Activated effector memory CD4-positive, alpha-beta T cell treated with anti-CD3 and anti-CD28 coated beads, Interleukin-2, amount 50 U/mL, for 16 hours (primary cell): ENCODE results near the gene TRIM24.

Experiments
- DNase-seq: peaks from one replicate; pipeline ENCODE4 v3.0.0-alpha.2; 2020

The TRIM24 gene

GRCh38 chr7:138543739-138544138 is 83.7 kb downstream of the TRIM24 start:
- no peak for DNase-seq

DNA sequence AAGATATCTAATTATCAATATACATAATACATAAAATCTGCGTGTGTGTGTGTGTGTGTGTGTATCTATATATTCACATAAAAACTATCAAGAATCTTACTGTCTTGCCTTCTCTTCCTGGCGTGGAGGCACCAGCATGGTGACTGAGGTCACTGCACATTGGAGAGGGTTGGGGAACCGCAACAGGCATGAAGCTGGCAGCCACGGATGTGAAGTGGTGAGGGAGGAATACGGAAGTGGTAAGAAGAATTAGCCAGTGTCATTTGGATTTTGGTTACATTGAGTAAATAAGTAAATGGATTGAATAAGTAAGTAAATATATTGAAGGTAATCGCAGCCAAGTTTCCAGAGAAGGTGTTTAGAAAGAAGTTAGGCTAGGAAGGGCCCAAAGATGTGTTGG is 85.1 kb downstream of the TRIM24 start:
- no peak for DNase-seq

- no peak for DNase-seq
These were observed 86.1 kb downstream of the TRIM24 start for GRCh38 chr7:138546064-138546619.

GRCh38 chr7:138546829-138547228 is 86.8 kb downstream of the TRIM24 start:
- DNase-seq, result no peak

GRCh38 chr7:138549082-138549481 is 89.0 kb downstream of the TRIM24 start:
- DNase-seq, result no peak

DNA sequence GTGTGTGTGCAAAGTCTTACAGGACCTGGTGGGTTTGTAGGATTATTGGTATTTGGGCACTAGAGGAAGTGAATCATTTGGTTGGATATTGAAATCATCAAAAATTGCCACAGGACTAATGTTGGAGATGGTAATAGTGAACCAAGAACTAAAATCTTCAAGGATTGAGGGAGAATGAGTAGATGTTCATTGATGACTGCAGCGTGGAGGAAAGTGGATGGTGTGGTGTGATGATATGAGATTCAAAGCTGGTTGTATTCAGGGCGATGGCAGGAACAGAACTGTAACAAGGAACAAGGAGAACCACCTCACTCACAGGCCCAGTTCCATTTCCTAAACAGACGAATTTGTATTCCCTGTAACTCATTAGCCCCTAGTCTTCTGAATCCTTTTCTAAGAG is 90.3 kb downstream of the TRIM24 start:
- DNase-seq, result no peak

DNA sequence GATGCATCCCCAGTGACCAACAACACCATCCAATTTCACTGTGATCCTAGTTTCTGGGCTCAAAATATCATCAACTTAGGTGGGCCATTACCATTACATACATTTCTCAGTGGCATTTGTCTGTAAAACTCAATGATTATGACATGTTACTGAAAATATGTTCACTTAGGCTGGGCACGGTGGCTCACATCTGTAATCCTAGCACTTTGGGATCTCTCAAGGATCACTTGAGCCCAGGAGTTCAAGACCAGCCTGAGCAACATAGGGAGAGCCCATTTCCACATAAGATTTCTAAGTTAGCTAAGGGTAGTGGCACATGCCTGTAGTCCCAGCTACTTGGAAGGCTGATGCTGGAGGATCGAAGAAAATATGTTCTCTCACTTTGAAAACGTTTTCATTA is 91.0 kb downstream of the TRIM24 start:
- no peak for DNase-seq

DNA sequence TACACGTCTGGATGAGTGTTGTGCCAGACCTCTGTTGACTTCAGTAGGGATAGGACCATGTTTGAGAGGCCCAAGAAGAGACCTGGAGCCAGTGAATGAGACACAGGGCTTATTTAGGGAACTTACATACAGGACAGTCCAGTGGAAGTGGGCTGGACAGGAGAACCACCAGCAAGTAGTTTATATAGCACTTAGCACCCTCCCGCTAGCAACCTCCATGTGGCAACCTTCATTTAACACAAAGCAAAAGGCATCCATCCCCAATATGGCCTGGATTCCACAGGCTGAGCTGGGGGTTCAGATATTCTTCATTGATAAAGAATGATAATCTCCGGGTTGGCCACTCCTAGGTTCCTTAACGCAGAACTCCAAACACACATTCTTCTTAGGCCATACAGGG is 93.7 kb downstream of the TRIM24 start:
- DNase-seq, result no peak

GRCh38 chr7:138554674-138555073 is 94.6 kb downstream of the TRIM24 start:
- no peak for DNase-seq

GRCh38 chr7:138555684-138556083 is 95.6 kb downstream of the TRIM24 start:
- DNase-seq, result no peak

DNA sequence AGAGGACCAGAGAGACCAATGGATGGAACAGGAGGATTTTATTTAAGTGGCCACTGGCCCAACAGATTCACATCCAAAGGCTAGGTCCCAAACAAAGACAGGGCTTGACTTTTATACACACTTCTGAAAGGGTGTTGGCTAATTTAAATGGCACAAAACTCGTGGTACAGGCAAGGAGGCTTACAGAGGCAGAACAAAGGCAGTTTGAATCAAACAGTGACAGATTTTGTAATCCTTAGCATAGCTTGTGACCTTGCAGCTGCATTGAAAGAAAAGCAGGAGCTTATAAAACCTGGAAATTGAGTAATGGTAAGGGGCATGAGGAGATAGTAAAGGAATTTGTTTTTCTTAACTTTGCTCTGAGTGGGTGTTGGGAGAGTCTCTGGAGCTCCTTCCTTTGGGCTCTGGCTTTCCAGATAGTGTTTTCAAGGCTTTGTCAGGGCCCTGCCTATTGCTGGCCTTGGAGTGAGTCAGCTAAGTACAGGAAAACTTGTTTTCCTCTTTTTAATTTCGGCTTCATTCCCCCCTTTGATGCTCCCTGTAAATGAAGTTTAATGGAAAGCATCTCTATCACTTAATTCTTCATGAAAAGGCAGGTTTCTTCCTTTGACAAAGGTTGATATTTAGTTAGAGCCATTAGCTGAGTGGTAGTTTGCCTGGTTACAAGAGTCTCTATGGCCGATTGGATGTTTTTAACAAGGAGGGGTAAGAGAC is 96.9 kb downstream of the TRIM24 start:
- no peak for DNase-seq

GRCh38 chr7:138559448-138559847 is 99.4 kb downstream of the TRIM24 start:
- DNase-seq, result no peak

- DNase-seq, result no peak
These were observed 103.7 kb downstream of the TRIM24 start for GRCh38 chr7:138563808-138564207.

- no peak for DNase-seq
These were observed 104.3 kb downstream of the TRIM24 start for GRCh38 chr7:138564365-138564764.

DNA sequence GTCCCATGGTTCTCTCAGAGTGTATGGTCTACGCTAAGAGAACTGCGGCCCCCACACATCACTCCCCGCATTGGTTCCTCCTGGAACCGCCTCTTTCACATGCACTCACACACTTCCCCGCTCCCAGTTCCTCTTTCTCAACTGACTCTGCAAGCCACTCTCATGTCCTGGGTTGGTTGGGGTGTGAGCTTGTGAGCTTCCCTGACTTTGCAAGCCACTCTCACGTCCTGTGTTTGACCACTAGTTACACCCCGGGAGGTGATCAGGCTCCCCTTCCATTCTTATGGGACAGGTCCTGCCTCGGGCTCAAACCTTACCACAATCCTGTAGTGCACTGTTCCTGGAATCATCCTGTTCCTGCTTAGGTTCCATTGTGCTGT is 105.0 kb downstream of the TRIM24 start:
- no peak for DNase-seq

DNA sequence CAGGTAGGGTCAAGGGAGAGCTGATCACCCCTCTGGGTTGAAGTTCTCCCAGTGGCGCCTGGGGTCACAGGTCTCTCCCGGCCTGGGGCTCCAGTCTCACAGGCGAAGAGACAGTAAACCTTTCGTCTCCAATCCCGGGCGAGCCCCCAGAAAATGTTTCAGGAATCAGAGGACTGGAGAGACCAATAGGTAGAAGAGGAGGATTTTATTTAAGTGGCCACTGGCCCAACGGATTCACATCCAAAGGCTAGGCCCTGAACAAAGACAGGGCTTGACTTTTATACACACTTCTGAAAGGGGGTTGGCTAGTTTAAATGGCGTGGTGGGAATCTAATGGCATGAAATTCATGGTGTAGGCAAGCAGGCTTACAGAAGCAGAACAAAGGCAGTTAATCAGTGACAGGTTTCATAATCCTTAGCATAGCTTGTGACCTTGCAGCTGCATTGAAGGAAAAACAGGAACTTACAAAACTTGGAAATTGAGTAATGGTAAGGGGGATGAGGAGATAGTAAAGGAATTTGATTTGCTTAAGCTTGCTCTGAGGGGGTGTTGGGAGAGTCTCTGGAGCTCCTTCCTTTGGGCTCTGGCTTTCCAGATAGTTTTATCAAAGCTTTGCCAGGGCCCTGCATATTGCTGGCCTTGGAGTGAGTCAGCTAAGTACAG is 105.5 kb downstream of the TRIM24 start:
- no peak for DNase-seq

DNA sequence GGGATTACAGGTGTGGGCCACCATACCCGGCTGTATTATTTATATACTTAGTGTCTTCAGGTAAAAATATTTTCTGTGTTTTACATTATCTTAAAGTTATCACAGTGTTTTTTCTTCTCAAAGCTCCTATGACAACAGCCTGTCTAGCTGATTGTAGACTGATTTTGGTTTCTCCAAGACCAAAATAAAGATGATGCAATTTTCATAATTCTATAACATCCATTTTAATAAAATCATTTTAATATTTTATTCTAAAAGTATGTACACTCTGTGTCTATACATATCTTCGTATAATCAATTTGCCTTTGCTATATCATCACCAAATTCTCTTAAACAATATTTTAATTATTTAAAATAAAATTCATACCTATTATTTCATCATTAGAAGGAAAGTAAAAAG is 108.6 kb downstream of the TRIM24 start:
- DNase-seq, result no peak

- no peak for DNase-seq
These were observed 109.4 kb downstream of the TRIM24 start for GRCh38 chr7:138569418-138569817.

DNA sequence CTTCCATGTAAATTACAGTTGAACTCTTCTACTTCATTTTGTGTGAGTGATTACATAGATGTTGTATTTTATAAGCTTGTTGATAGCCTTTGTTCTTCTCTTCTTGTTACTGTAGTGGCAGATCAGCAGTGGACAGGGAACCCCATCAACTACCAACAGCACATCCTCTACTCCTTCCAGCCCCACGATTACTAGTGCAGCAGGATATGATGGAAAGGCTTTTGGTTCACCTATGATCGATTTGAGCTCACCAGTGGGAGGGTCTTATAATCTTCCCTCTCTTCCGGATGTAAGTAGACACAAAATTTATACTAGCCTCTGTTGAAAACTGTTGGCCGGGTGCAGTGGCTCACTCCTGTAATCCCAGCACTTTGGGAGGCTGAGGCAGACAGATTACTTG is 110.7 kb downstream of the TRIM24 start:
- no peak for DNase-seq

- no peak for DNase-seq
These were observed 113.7 kb downstream of the TRIM24 start for GRCh38 chr7:138573741-138574140.

- DNase-seq, result no peak
These were observed 115.9 kb downstream of the TRIM24 start for GRCh38 chr7:138575897-138576428.

DNA sequence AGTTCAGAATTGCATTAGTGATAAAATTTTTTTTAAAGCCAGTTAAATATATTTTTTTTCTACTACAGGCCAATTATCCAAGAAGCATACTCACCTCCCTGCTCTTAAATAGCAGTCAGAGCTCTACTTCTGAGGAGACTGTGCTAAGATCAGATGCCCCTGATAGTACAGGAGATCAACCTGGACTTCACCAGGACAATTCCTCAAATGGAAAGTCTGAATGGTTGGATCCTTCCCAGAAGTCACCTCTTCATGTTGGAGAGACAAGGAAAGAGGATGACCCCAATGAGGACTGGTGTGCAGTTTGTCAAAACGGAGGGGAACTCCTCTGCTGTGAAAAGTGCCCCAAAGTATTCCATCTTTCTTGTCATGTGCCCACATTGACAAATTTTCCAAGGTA is 119.1 kb downstream of the TRIM24 start:
- DNase-seq, result no peak

DNA sequence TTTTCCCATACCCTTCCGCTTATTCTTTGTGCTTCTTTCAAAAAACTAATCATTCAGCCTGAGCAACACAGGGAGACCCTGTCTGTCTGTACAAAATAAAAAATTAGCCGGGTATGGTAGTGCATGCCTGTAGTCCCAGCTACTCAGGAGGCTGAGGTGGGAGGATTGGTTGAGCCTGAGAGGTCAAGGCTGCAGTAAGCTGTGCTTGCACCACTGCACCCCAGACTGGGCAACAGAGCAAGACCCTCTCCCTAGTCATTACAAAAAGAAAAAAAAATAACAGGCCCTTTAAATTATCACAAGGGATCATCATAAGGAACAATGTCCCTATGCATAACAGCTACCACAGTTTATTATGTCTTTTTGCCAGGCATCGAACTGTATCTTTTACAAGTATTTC is 119.6 kb downstream of the TRIM24 start:
- DNase-seq, result no peak

GRCh38 chr7:138581065-138581464 is 121.0 kb downstream of the TRIM24 start:
- no peak for DNase-seq
